H7 (cell line): ENCODE data around the gene VN1R5. TPM values are rescaled to one million over a fixed set of nuclear protein-coding genes. Genes with fewer than 3 reads are reported as not detected.

ENCODE experiments used
- DNase-seq: peaks from one replicate; pipeline ENCODE4 v3.0.0; 2012
- H3K27me3 ChIP-seq: 2 replicates; pipeline ENCODE4 v1.6.0; 2011; ENCODE audit warnings: mild to moderate bottlenecking, low read length; ENCODE audit not compliant: control insufficient read depth, insufficient read depth
- H3K36me3 ChIP-seq: replicated peaks from 2 replicates; pipeline ENCODE4 v1.5.1; 2011; ENCODE audit warnings: low read length; ENCODE audit not compliant: control insufficient read depth, insufficient read depth
- H3K4me3 ChIP-seq: 2 replicates; pipeline ENCODE4 v1.5.1; 2011; ENCODE audit warnings: low read depth, mild to moderate bottlenecking, control low read depth, low read length, moderate library complexity; ENCODE audit not compliant: insufficient read depth
- total RNA-seq: library from RNA; depleted of rRNA; stranded (reverse); fragments of >200 nt; shearing (Covaris generic); gene quantifications from 2 replicates; pipeline ENCODE4 v1.2.3, GENCODE V29; 2014; rRNA removed

VN1R5 gene
- total RNA-seq, 1 experiment from 2014 or later, result not detected

- Histone ChIP-seq H3K27me3 (no peaks in the 10 kb centered on the region), H3K36me3 (peaks cover 34% of the 10 kb centered on the region), H3K4me3 (no peak overlapping the region)
- DNase-seq, result no peak
Observed at GRCh38 chr1:247301176-247301540, 45.3 kb downstream of the VN1R5 start.

DNA sequence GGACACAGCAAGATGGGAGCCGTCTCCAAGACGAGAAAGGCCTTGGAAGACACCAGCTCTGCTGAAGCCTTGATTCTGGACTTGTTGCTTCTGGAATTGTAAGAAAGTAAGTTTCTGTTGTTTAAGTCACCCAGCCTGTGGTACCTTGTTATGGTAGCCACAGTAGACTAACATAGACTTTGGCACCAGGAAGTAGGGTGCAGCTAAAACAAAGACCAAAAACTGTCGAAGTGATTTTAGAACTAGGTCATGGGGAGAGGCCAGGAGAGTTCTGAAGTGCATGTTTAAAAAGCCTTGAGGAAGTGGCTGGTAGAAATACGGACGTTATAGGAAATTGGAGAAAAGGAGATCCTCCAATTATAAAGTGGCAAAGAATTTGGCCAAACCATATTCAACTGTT is 47.3 kb downstream of the VN1R5 start:
- Histone ChIP-seq H3K4me3 (no peak overlapping the region), H3K36me3 (peaks cover 47% of the 10 kb centered on the region)

GRCh38 chr1:247304031-247304430 is 48.2 kb downstream of the VN1R5 start:
- no peaks in the 10 kb centered on the region for H3K27me3 ChIP-seq
- H3K36me3 ChIP-seq, result peaks cover 53% of the 10 kb centered on the region
- H3K4me3 ChIP-seq, result no peak overlapping the region
- no peak for DNase-seq

More for the DNA sequence above, 47.3 kb downstream of the VN1R5 start:
- DNase-seq, result no peak
- no peaks in the 10 kb centered on the region for H3K27me3 ChIP-seq

Other genes with a start within 250 kb of the VN1R5 start
- gene ZNF695, start 248.0 kb upstream of the VN1R5 start, total RNA-seq, result 15.3 and 22.7 TPM in 2 replicates
- 16.4 and 28.7 TPM in 2 replicates for gene ZNF670, start 177.3 kb upstream of the VN1R5 start, total RNA-seq
- 19.8 and 29.9 TPM in 2 replicates for gene ZNF669, start 151.7 kb upstream of the VN1R5 start, total RNA-seq
- gene ZNF124, start 84.1 kb upstream of the VN1R5 start, total RNA-seq, result 50.3 and 54.5 TPM in 2 replicates
- gene ZNF496, start 75.8 kb downstream of the VN1R5 start, total RNA-seq, result 127 and 150 TPM in 2 replicates
- 0.55 and 1.4 TPM in 2 replicates for gene NLRP3, start 160.1 kb downstream of the VN1R5 start, total RNA-seq
- gene OR2B11, start 202.0 kb downstream of the VN1R5 start, total RNA-seq, result not detected in 2 replicates